IMR-90 (cell line): ENCODE data around the gene FAM43B. TPM values are rescaled to one million over a fixed set of nuclear protein-coding genes. Genes with fewer than 3 reads are reported as not detected.

ENCODE experiments used
- ATAC-seq: fragments of 200-7000 bp; cut with Tn5 transposase; 2 replicates; pipeline ENCODE4 v1.9.1; 2020; ENCODE audit warnings: low read depth, mild to moderate bottlenecking, moderate library complexity
- BruUV-seq: library from RNA; stranded (reverse); fragments of 400-500 nt; replicated peaks from 2 replicates; lab custom pipeline; 2021; lab: Mats Ljungman, UMichigan
- CTCF ChIA-PET: fragments of 300-600 bp; formaldehyde crosslinking; extraction: SDS; loops from one replicate; lab custom pipeline; 2021; ENCODE audit warnings: antibody characterized with exemption; lab: Yijun Ruan, JAX
- POLR2A ChIA-PET: fragments of 300-600 bp; sonication (Branson Sonifier 250); formaldehyde crosslinking; loops from one replicate; lab custom pipeline; 2022; ENCODE audit warnings: antibody characterized with exemption; ENCODE audit not compliant: unreplicated experiment; lab: Charles Lee
- DNase-seq: peaks from one replicate; pipeline ENCODE4 v3.0.0; 2013
- H2AFZ ChIP-seq: replicated peaks from 2 replicates; pipeline ENCODE3; 2013; ENCODE audit warnings: low read length, mild to moderate bottlenecking; ENCODE audit not compliant: poor library complexity
- H2AK5ac ChIP-seq: 2 replicates; pipeline ENCODE4 v1.6.1; 2013; ENCODE audit warnings: low read depth, low read length, inconsistent platforms
- H2AK9ac ChIP-seq: replicated peaks from 2 replicates; pipeline ENCODE3; 2013; ENCODE audit warnings: mild to moderate bottlenecking, low read depth, low read length, moderate library complexity; ENCODE audit not compliant: poor library complexity
- H2BK120ac ChIP-seq: 2 replicates; pipeline ENCODE4 v1.6.1; 2013; ENCODE audit warnings: low read depth, low read length, inconsistent platforms
- H2BK15ac ChIP-seq: 3 replicates; pipeline ENCODE4 v1.6.1; 2013; ENCODE audit warnings: low read depth, low read length, inconsistent platforms
- H2BK20ac ChIP-seq: 2 replicates; pipeline ENCODE4 v1.6.1; 2013; ENCODE audit warnings: low read depth, mild to moderate bottlenecking, inconsistent platforms, low read length, moderate library complexity
- H2BK5ac ChIP-seq: 2 replicates; pipeline ENCODE4 v1.6.1; 2013; ENCODE audit warnings: mild to moderate bottlenecking, low read depth, low read length, inconsistent platforms; ENCODE audit not compliant: poor library complexity, severe bottlenecking
- H3K14ac ChIP-seq: replicated peaks from 2 replicates; pipeline ENCODE4 v1.6.1; 2013; ENCODE audit warnings: low read depth, low read length, inconsistent platforms
- H3K18ac ChIP-seq: 2 replicates; pipeline ENCODE4 v1.6.1; 2013; ENCODE audit warnings: low read depth, low read length, control low read depth
- H3K23ac ChIP-seq: 2 replicates; pipeline ENCODE4 v1.6.1; 2013; ENCODE audit warnings: low read depth, low read length, inconsistent platforms
- H3K27ac ChIP-seq: 2 replicates; pipeline ENCODE4 v1.5.1; 2013; ENCODE audit warnings: mild to moderate bottlenecking, control low read depth, low read length; ENCODE audit not compliant: insufficient read depth
- H3K27me3 ChIP-seq: 2 replicates; pipeline ENCODE4 v1.6.1; 2013; ENCODE audit warnings: low read length; ENCODE audit not compliant: control insufficient read depth, insufficient read depth
- H3K36me3 ChIP-seq: 2 replicates; pipeline ENCODE4 v1.6.1; 2013; ENCODE audit warnings: low read length, mixed read lengths; ENCODE audit not compliant: control insufficient read depth, insufficient read depth
- H3K4ac ChIP-seq: 2 replicates; pipeline ENCODE4 v1.6.1; 2013; ENCODE audit warnings: low read depth, low read length, inconsistent platforms
- H3K4me1 ChIP-seq: 2 replicates; pipeline ENCODE4 v1.6.1; 2013; ENCODE audit warnings: low read length, mixed read lengths; ENCODE audit not compliant: control insufficient read depth, insufficient read depth
- H3K4me2 ChIP-seq: 2 replicates; pipeline ENCODE4 v1.6.1; 2013; ENCODE audit warnings: low read depth, mild to moderate bottlenecking, control low read depth, low read length, moderate library complexity
- H3K4me3 ChIP-seq: 2 replicates; pipeline ENCODE4 v1.5.1; 2013; ENCODE audit warnings: low read depth, mild to moderate bottlenecking, control low read depth, low read length, moderate library complexity; ENCODE audit not compliant: insufficient read depth
- H3K56ac ChIP-seq: 2 replicates; pipeline ENCODE4 v1.6.1; 2013; ENCODE audit warnings: low read length, inconsistent platforms; ENCODE audit not compliant: insufficient read depth; ENCODE audit errors: extremely low read depth
- H3K79me1 ChIP-seq, 2 experiments: 2 replicates each; pipeline ENCODE4 v1.6.1; 2013; ENCODE audit warnings: low read length in 2 of 2, inconsistent platforms in 1 of 2, low read depth in 1 of 2
- H3K9ac ChIP-seq: 2 replicates; pipeline ENCODE4 v1.6.1; 2013; ENCODE audit warnings: low read depth, low read length, control low read depth
- H3K9me1 ChIP-seq: 2 replicates; pipeline ENCODE4 v1.6.1; 2013; ENCODE audit warnings: low read length, inconsistent platforms; ENCODE audit not compliant: insufficient read depth
- H3K9me3 ChIP-seq: 2 replicates; pipeline ENCODE4 v1.6.1; 2013; ENCODE audit warnings: low read length; ENCODE audit not compliant: control insufficient read depth, insufficient read depth
- H4K20me1 ChIP-seq: 2 replicates; pipeline ENCODE4 v1.6.1; 2013; ENCODE audit warnings: low read length, inconsistent platforms; ENCODE audit not compliant: insufficient read depth
- H4K5ac ChIP-seq: 2 replicates; pipeline ENCODE4 v1.6.1; 2013; ENCODE audit warnings: mild to moderate bottlenecking, low read depth, low read length, control low read depth
- H4K8ac ChIP-seq, 2 experiments: 2 replicates each; pipeline ENCODE4 v1.6.1; 2013; ENCODE audit warnings: low read depth in 2 of 2, low read length in 2 of 2, control low read depth in 1 of 2, inconsistent platforms in 1 of 2
- H4K91ac ChIP-seq: 2 replicates; pipeline ENCODE4 v1.6.1; 2013; ENCODE audit warnings: low read depth, low read length, inconsistent platforms; ENCODE audit not compliant: insufficient read depth
- FOS ChIP-seq: fragments of 150-350 bp; IDR thresholded peaks from 2 replicates; pipeline ENCODE4 v1.6.1; 2016; ENCODE audit warnings: low read depth, low read length
- MAFK ChIP-seq: IDR thresholded peaks from 2 replicates; pipeline ENCODE4 v1.6.1; 2012; ENCODE audit warnings: low read depth, low read length, improper control_type of control experiment
- WGBS, 2 experiments: methylation state at CpG; one replicate each; pipeline versions ENCODE4 v1.1.5 to v1.1.7; 2013; ENCODE audit warnings: missing lambda C conversion rate in 2 of 2; ENCODE audit not compliant: insufficient read length in 1 of 2; ENCODE audit errors: extremely low coverage in 2 of 2; 5-methylcytosine and 5-hydroxymethylcytosine counted together
- dilution Hi-C: fragments of 300-500 bp; cut with HindIII; formaldehyde crosslinking; loops from one replicate; pipeline ENCODE4 v1.14.3; 2018; ENCODE audit warnings: low sequenced_read_pairs; ENCODE audit not compliant: unreplicated experiment
- in situ Hi-C: fragments of 300-500 bp; cut with MboI; formaldehyde crosslinking; loops from 3 replicates; pipeline ENCODE4 v1.14.3; 2019; ENCODE audit warnings: low sequenced_read_pairs, inconsistent platforms, mixed read lengths
- intact Hi-C: fragments of 100-400 bp; cut with micrococcal nuclease; formaldehyde crosslinking; loops from 2 replicates; pipeline ENCODE4 v1.10.0; 2022
- polyA plus RNA-seq, 3 experiments: library from polyadenylated mRNA; depleted of rRNA; stranded (reverse); fragments of >200 nt; gene quantifications; 2 replicates each; pipeline ENCODE4 v1.2.3, GENCODE V29; 2012; ENCODE audit warnings: low replicate concordance in 1 of 3
- total RNA-seq: library from RNA; depleted of rRNA; stranded (reverse); fragments of >200 nt; gene quantifications from 2 replicates; pipeline ENCODE4 v1.2.3, GENCODE V29; 2012

FAM43B gene
- total and polyA plus RNA-seq, 2 of the 4 experiments (the other 2 are of a cell fraction): 0.05 TPM; not detected in 1

DNA sequence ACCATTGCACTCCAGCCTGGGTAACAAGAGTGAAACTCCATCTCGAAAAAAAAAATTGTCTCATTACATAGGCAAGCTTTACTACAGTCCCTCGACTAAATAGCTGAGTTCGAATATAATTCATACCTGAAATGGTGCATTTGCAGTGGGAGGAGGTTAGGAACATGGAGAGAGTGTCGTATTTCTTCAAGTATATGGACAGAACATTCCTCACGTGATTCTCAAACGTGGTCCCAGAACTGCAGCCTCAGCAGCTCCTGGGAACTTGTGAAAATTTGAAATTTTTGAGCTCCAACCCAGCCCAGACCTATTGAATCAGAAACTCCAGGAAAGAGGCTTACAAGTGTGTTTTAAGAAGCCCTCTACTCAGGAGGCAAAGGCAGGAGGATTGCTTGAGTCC lies 43.7 kb downstream of the FAM43B start:
- Histone ChIP-seq H3K14ac (no peak overlapping the region), H3K56ac (no peak overlapping the region), H2AK5ac (no peak overlapping the region), H4K5ac (no peak overlapping the region), H3K4me1 (peaks cover 2% of the 10 kb centered on the region; the same call in 1 of the 2 replicates), H3K79me1 (no peaks in the 10 kb centered on the region), H3K23ac (no peak overlapping the region), H2BK5ac (no peak overlapping the region), H2AK9ac (no peak overlapping the region), H3K9me3 (no peaks in the 10 kb centered on the region), H2BK20ac (no peak overlapping the region), H3K36me3 (no peaks in the 10 kb centered on the region), H3K27me3 (peaks cover 8% of the 10 kb centered on the region; the same call in 1 of the 2 replicates), H3K27ac (no peak overlapping the region), H3K9me1 (peaks cover 6% of the 10 kb centered on the region; the same call in 1 of the 2 replicates), H4K91ac (no peak overlapping the region), H3K18ac (no peak overlapping the region), H2BK15ac (no peak overlapping the region), H4K20me1 (no peaks in the 10 kb centered on the region), H3K4ac (0 out of 2 replicates have a peak overlapping the region, but pooled peaks have one; percentile 11), H3K9ac (no peak overlapping the region), H3K4me2 (no peak overlapping the region), H3K4me3 (no peak overlapping the region), H4K8ac (no peak overlapping the region), H2BK120ac (no peak overlapping the region), H2AFZ (no peak overlapping the region)
- no TSS peak for BruUV-seq
- dilution Hi-C loops: no loop called here
- ChIA-PET CTCF (interaction anchor here (1.3 to 1.4 kb wide), 2 partner anchors 37 to 38 kb away, joined by 3 to 4 read pairs; partner anchors contain the start of gene PINK1), POLR2A (interaction anchor here (0.6 kb wide), 2 partner anchors 115 to 1348 kb away, joined by 3 read pairs; no protein-coding TSS in a partner anchor)
- DNase-seq: no peak
- WGBS, 2 experiments: 38% methylated on average over 3 of the region's 6 CpGs; no CpG with 5 or more reads in 1 of the 2 experiments
- in situ Hi-C loops: no loop called here
- intact Hi-C loops: no loop called here
- no peak for TF ChIP-seq FOS
- peak; percentile 29; the same call in 1 of the 2 replicates for TF ChIP-seq MAFK
- ATAC-seq: no peak
